B cell (primary cell): ENCODE results near the gene ARHGAP15. TPM values are rescaled to one million over a fixed set of nuclear protein-coding genes. Genes with fewer than 3 reads are reported as not detected.

ENCODE experiments used
- ATAC-seq: fragments of 200-7000 bp; cut with Tn5 transposase; one replicate; pipeline ENCODE4 v1.10.0; 2021; ENCODE audit warnings: low read depth, mild to moderate bottlenecking, moderate number of reproducible peaks, moderate library complexity
- CTCF ChIA-PET: fragments of 350-600 bp; sonication (Branson Sonifier 250); formaldehyde crosslinking; loops from one replicate; lab custom pipeline; 2021; ENCODE audit warnings: antibody characterized with exemption, inconsistent platforms; lab: Charles Lee
- POLR2A ChIA-PET: fragments of 350-600 bp; sonication (Branson Sonifier 250); formaldehyde crosslinking; loops from one replicate; lab custom pipeline; 2021; ENCODE audit warnings: antibody characterized with exemption; lab: Charles Lee
- DNase-seq: peaks from one replicate; pipeline ENCODE4 v3.0.0; 2013
- H2AFZ ChIP-seq: 2 replicates; pipeline ENCODE4 v1.6.1; 2012; ENCODE audit warnings: mild to moderate bottlenecking, low read depth, low read length; ENCODE audit not compliant: insufficient read depth, poor library complexity, severe bottlenecking
- H3K27ac ChIP-seq, 2 donors: 1 replicate in 1 of 2; 2 replicates in 1 of 2; pipeline ENCODE4 v1.5.1; 2012 to 2013; ENCODE audit warnings: low read length in 2 of 2, mild to moderate bottlenecking in 2 of 2, moderate library complexity in 1 of 2
- H3K27me3 ChIP-seq, 4 experiments: fragments of 200-600 bp in 1 of 4; sonication (generic) in 1 of 4; replicated peaks in 1 of 4; 1 replicate in 2 of 4; 2 replicates in 2 of 4; pipeline versions ENCODE4 v1.6.1 to v1.7.0; 2013 to 2016; ENCODE audit warnings: low read length in 3 of 4, mild to moderate bottlenecking in 2 of 4, mixed read lengths in 1 of 4, moderate library complexity in 1 of 4; ENCODE audit not compliant: insufficient read depth in 4 of 4, control insufficient read depth in 3 of 4; ENCODE audit errors: control extremely low read depth in 1 of 4
- H3K36me3 ChIP-seq, 2 experiments: replicated peaks in 1 of 2; 1 replicate in 1 of 2; 2 replicates in 1 of 2; pipeline versions ENCODE4 v1.6.1 to v1.7.1; 2013; ENCODE audit warnings: low read length in 1 of 2; ENCODE audit not compliant: insufficient read depth in 2 of 2, control insufficient read depth in 1 of 2; ENCODE audit errors: control extremely low read depth in 1 of 2, extremely low read depth in 1 of 2
- H3K4me1 ChIP-seq, 2 donors: fragments of 200-600 bp in 1 of 2; sonication (generic) in 1 of 2; 1 replicate in 1 of 2; 2 replicates in 1 of 2; pipeline versions ENCODE4 v1.5.1 to v1.6.1; 2013 to 2017; ENCODE audit warnings: low read length in 2 of 2; ENCODE audit not compliant: control insufficient read depth in 2 of 2, insufficient read depth in 2 of 2
- H3K4me2 ChIP-seq: replicated peaks from 2 replicates; pipeline ENCODE3; 2012; ENCODE audit warnings: mild to moderate bottlenecking, low read depth, low read length; ENCODE audit not compliant: poor library complexity, severe bottlenecking
- H3K4me3 ChIP-seq, 5 experiments: fragments of 200-600 bp in 1 of 5; sonication (generic) in 1 of 5; 1 replicate in 3 of 5; 2 replicates in 2 of 5; pipeline versions ENCODE4 v1.5.1 to v1.7.0; 2011 to 2016; ENCODE audit warnings: low read length in 4 of 5, mild to moderate bottlenecking in 4 of 5, low read depth in 2 of 5, control low read depth in 1 of 5, moderate library complexity in 1 of 5; ENCODE audit not compliant: insufficient read depth in 1 of 5; ENCODE audit errors: control extremely low read depth in 1 of 5, extremely low read depth in 1 of 5
- H3K79me2 ChIP-seq: fragments of 200-600 bp; sonication (generic); one replicate; pipeline ENCODE4 v1.6.0; 2016; ENCODE audit warnings: low read length; ENCODE audit not compliant: control insufficient read depth, insufficient read depth
- H3K9ac ChIP-seq: fragments of 200-600 bp; sonication (generic); 2 replicates; pipeline ENCODE4 v1.6.1; 2017; ENCODE audit warnings: mild to moderate bottlenecking, low read length, moderate library complexity
- H3K9me3 ChIP-seq, 3 donors: one replicate each; pipeline versions ENCODE4 v1.6.1 to v1.7.1; 2013; ENCODE audit warnings: low read length in 2 of 3; ENCODE audit not compliant: control insufficient read depth in 2 of 3, insufficient read depth in 1 of 3; ENCODE audit errors: control extremely low read depth in 1 of 3
- H4K20me1 ChIP-seq: 2 replicates; pipeline ENCODE4 v1.6.0; 2012; ENCODE audit warnings: mild to moderate bottlenecking, low read length; ENCODE audit not compliant: insufficient read depth, control insufficient read depth, poor library complexity, severe bottlenecking
- H3K27ac Mint-ChIP-seq: one replicate; pipeline ENCODE4 v1.8.0; 2021; ENCODE audit warnings: mixed read lengths
- H3K27me3 Mint-ChIP-seq: one replicate; pipeline ENCODE4 v1.8.0; 2021; ENCODE audit warnings: mixed read lengths
- H3K4me1 Mint-ChIP-seq: one replicate; pipeline ENCODE4 v1.8.0; 2021; ENCODE audit warnings: mixed read lengths
- H3K4me3 Mint-ChIP-seq: one replicate; pipeline ENCODE4 v1.8.0; 2021; ENCODE audit warnings: mixed read lengths
- H3K9me3 Mint-ChIP-seq: one replicate; pipeline ENCODE4 v1.8.0; 2022; ENCODE audit warnings: mixed read lengths; ENCODE audit not compliant: insufficient read depth
- EZH2 ChIP-seq: IDR thresholded peaks from 2 replicates; pipeline ENCODE4 v1.6.1; 2012; ENCODE audit warnings: borderline replicate concordance, low read depth, mild to moderate bottlenecking, moderate library complexity, low read length; ENCODE audit not compliant: insufficient read depth, poor library complexity, severe bottlenecking
- WGBS: methylation state at CpG from one replicate; pipeline ENCODE4 v1.1.5; 2013; ENCODE audit warnings: missing lambda C conversion rate; ENCODE audit not compliant: insufficient coverage; 5-methylcytosine and 5-hydroxymethylcytosine counted together
- intact Hi-C: fragments of 100-400 bp; cut with micrococcal nuclease; formaldehyde crosslinking; loops from one replicate; pipeline ENCODE4 v1.10.0; 2022
- polyA plus RNA-seq: library from polyadenylated mRNA; depleted of rRNA; stranded (reverse); fragments of >200 nt; gene quantifications from 2 replicates; pipeline ENCODE4 v1.2.3, GENCODE V29; 2012
- total RNA-seq, 2 donors: library from RNA; stranded (reverse); fragments of 120-200 nt in 1 of 2; gene quantifications; 1 replicate in 1 of 2; 2 replicates in 1 of 2; pipeline versions ENCODE4 v1.2.3 to v1.2.4, GENCODE V29; 2013 to 2022
- TF ChIP-seq, protein P1 (sequence below): fragments of 200-600 bp; IDR thresholded peaks from one replicate; pipeline ENCODE4 v1.8.0; 2022; ENCODE audit warnings: antibody characterized with exemption, mild to moderate bottlenecking

Gene ARHGAP15
- total and polyA plus RNA-seq, 2 donors (not counting 1 experiment from before 2014, with no cell fraction given): 58.6 to 187 TPM

DNA sequence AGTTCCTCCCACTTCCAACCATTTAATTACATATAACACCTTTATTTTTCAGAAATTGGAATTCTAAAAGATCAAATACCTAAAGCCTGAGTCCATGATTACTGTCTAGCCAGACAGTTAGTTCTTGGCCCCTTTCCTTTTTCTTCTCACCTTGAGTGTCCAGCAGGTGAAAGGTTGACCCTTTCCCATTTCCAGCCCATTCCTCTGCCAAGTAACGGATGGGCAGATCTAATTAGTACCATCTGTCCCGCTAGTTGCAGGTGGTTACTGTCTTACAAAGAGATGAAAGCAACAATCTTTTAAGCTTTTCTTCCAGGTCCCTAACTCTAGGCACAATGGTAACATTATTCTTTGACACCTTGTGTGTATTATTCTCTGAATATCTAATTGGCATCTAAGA, 506.7 kb downstream of the ARHGAP15 start:
- no peaks in the 10 kb centered on the region for H3K79me2 ChIP-seq
- POLR2A ChIA-PET: no interaction called here
- intact Hi-C loops: no loop called here
- H3K4me3 Mint-ChIP-seq: no peak overlapping the region
- no CpG with 5 or more reads among the region's 2 CpGs for WGBS
- no peaks in the 10 kb centered on the region for H3K27me3 Mint-ChIP-seq
- H3K4me1 ChIP-seq: no peaks in the 10 kb centered on the region
- CTCF ChIA-PET: no interaction called here
- TF ChIP-seq, protein P1, sequence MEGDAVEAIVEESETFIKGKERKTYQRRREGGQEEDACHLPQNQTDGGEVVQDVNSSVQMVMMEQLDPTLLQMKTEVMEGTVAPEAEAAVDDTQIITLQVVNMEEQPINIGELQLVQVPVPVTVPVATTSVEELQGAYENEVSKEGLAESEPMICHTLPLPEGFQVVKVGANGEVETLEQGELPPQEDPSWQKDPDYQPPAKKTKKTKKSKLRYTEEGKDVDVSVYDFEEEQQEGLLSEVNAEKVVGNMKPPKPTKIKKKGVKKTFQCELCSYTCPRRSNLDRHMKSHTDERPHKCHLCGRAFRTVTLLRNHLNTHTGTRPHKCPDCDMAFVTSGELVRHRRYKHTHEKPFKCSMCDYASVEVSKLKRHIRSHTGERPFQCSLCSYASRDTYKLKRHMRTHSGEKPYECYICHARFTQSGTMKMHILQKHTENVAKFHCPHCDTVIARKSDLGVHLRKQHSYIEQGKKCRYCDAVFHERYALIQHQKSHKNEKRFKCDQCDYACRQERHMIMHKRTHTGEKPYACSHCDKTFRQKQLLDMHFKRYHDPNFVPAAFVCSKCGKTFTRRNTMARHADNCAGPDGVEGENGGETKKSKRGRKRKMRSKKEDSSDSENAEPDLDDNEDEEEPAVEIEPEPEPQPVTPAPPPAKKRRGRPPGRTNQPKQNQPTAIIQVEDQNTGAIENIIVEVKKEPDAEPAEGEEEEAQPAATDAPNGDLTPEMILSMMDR: no peak
- no peak for TF ChIP-seq EZH2
- H3K9ac ChIP-seq: no peak overlapping the region
- DNase-seq (no peak), ATAC-seq (no peak)
- peaks cover 27 to 35% of the 10 kb centered on the region in 2 experiments for H3K36me3 ChIP-seq
- H3K4me3 ChIP-seq: no peak overlapping the region
- no peaks in the 10 kb centered on the region for H3K27me3 ChIP-seq
- no peak overlapping the region for H3K27ac ChIP-seq
- no peak overlapping the region for H2AFZ ChIP-seq
- H3K4me2 ChIP-seq: no peak overlapping the region
- no peaks in the 10 kb centered on the region for H3K4me1 Mint-ChIP-seq
- H3K9me3 Mint-ChIP-seq: peaks cover 11% of the 10 kb centered on the region
- peaks cover 3 to 18% (median 8%) of the 10 kb centered on the region in 3 donors for H3K9me3 ChIP-seq
- H3K27ac Mint-ChIP-seq: no peak overlapping the region
- H4K20me1 ChIP-seq: no peaks in the 10 kb centered on the region

GRCh38 chr2:143640826-143641225, 511.6 kb downstream of the ARHGAP15 start:
- Mint-ChIP-seq H3K27me3 (no peaks in the 10 kb centered on the region), H3K9me3 (peaks cover 2% of the 10 kb centered on the region), H3K4me1 (no peaks in the 10 kb centered on the region), H3K4me3 (no peak overlapping the region), H3K27ac (no peak overlapping the region)
- no peak for TF ChIP-seq EZH2
- TF ChIP-seq, protein P1: no peak
- Histone ChIP-seq H4K20me1 (no peaks in the 10 kb centered on the region), H3K27me3 (no peaks in the 10 kb centered on the region), H3K27ac (no peak overlapping the region), H3K9ac (no peak overlapping the region), H3K9me3 (peaks cover 1 to 17% (median 8%) of the 10 kb centered on the region in 3 donors), H3K4me2 (no peak overlapping the region), H2AFZ (no peak overlapping the region), H3K4me3 (no peak overlapping the region), H3K4me1 (no peaks in the 10 kb centered on the region), H3K36me3 (peaks cover 17 to 27% of the 10 kb centered on the region in 2 experiments), H3K79me2 (no peaks in the 10 kb centered on the region)
- DNase-seq: no peak
- POLR2A ChIA-PET: no interaction called here
- 98% methylated on average over 4 of the region's 5 CpGs for WGBS
- ATAC-seq: no peak
- CTCF ChIA-PET: no interaction called here
- intact Hi-C loops: no loop called here
